Middle frontal gyrus (tissue), 1 donor: Measurements from ENCODE around the gene CDK5R2.
A peak's percentile ranks its signal among the peaks of the same experiment; 100 is the strongest.
"Not testable (repeated sequence)": the region's sequence is repeated elsewhere in the genome, so short reads cannot be mapped to it uniquely, and the experiment has no call there.

Experiments
- DNase-seq: peaks from one replicate; pipeline ENCODE4 v3.0.0-alpha.2; 2015; ENCODE audit warnings: low spot score; ENCODE audit errors: extremely low spot score

The CDK5R2 gene

GRCh38 chr2:218959141-218959731 is at the start of gene CDK5R2:
Gene CDK5R2, plus strand, starts transcription at chr2:218959666. Its CDS starts 155 bp downstream, at chr2:218959821.
- peak; percentile 77 for DNase-seq

- DNase-seq, result no peak
Measured at GRCh38 chr2:218910741-218911140, 48.7 kb upstream of the CDK5R2 start.

- no peak for DNase-seq
Measured at GRCh38 chr2:218920504-218920903, 39.0 kb upstream of the CDK5R2 start.

- DNase-seq, result no peak
Measured at GRCh38 chr2:218924757-218925156, 34.7 kb upstream of the CDK5R2 start.

- no peak for DNase-seq
Measured at GRCh38 chr2:218925434-218925833, 34.0 kb upstream of the CDK5R2 start.

- no peak for DNase-seq
Measured at GRCh38 chr2:218927422-218927821, 32.0 kb upstream of the CDK5R2 start.

- no peak for DNase-seq
Measured at GRCh38 chr2:218927876-218928275, 31.6 kb upstream of the CDK5R2 start.

- DNase-seq, result not testable (repeated sequence)
Measured at GRCh38 chr2:218930488-218930887, 29.0 kb upstream of the CDK5R2 start.

- DNase-seq, result not testable (repeated sequence)
Measured at GRCh38 chr2:218931751-218932150, 27.7 kb upstream of the CDK5R2 start.

GRCh38 chr2:218944759-218945404 is 14.6 kb upstream of the CDK5R2 start:
- no peak for DNase-seq

GRCh38 chr2:218946621-218947020 is 12.8 kb upstream of the CDK5R2 start:
- no peak for DNase-seq

GRCh38 chr2:218952160-218952559 is 7.3 kb upstream of the CDK5R2 start:
- no peak for DNase-seq

GRCh38 chr2:218953366-218953954 is 6.0 kb upstream of the CDK5R2 start:
- DNase-seq, result no peak

GRCh38 chr2:218954541-218955300 is 4.7 kb upstream of the CDK5R2 start:
- DNase-seq, result peak; percentile 60

GRCh38 chr2:218956039-218956438 is 3.4 kb upstream of the CDK5R2 start:
- DNase-seq, result no peak

GRCh38 chr2:218957671-218958070 is 1.8 kb upstream of the CDK5R2 start:
- no peak for DNase-seq

GRCh38 chr2:218958276-218958675 is 1.2 kb upstream of the CDK5R2 start:
- DNase-seq, result no peak

- DNase-seq, result no peak
Measured at GRCh38 chr2:218959761-218960308, 369 bp downstream of the CDK5R2 start.

GRCh38 chr2:218960309-218961165 is 1.1 kb downstream of the CDK5R2 start:
- DNase-seq, result no peak

- DNase-seq, result no peak
Measured at GRCh38 chr2:218961229-218961628, 1.8 kb downstream of the CDK5R2 start.
